Measurements from ENCODE around the gene ABCB11.
A peak's percentile ranks its signal among the peaks of the same experiment; 100 is the strongest.

The ABCB11 gene

GRCh38 chr2:169031202-169031601 is at the start of gene ABCB11:
Gene ABCB11, minus strand, starts transcription at chr2:169031324. Its CDS starts 13,199 bp downstream, at chr2:169018125.
- no peak within 1 kb of the TSS for H3K4me3 ChIP-seq (ENCODE audit: low read depth, low read length)
- no peak for DNase-seq (ENCODE audit: low read depth)
- TF ChIP-seq MYC (IDR thresholded peaks at IDR 0.05; ENCODE audit: low read depth, low read length) (no peak), POLR2A (IDR thresholded peaks at IDR 0.05; ENCODE audit: extremely low read depth, insufficient read length) (no peak)
- TF ChIP-seq, protein P1, sequence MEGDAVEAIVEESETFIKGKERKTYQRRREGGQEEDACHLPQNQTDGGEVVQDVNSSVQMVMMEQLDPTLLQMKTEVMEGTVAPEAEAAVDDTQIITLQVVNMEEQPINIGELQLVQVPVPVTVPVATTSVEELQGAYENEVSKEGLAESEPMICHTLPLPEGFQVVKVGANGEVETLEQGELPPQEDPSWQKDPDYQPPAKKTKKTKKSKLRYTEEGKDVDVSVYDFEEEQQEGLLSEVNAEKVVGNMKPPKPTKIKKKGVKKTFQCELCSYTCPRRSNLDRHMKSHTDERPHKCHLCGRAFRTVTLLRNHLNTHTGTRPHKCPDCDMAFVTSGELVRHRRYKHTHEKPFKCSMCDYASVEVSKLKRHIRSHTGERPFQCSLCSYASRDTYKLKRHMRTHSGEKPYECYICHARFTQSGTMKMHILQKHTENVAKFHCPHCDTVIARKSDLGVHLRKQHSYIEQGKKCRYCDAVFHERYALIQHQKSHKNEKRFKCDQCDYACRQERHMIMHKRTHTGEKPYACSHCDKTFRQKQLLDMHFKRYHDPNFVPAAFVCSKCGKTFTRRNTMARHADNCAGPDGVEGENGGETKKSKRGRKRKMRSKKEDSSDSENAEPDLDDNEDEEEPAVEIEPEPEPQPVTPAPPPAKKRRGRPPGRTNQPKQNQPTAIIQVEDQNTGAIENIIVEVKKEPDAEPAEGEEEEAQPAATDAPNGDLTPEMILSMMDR (IDR thresholded peaks at IDR 0.05; ENCODE audit: low read depth, low read length) = no peak
- TF ChIP-seq, protein P2, sequence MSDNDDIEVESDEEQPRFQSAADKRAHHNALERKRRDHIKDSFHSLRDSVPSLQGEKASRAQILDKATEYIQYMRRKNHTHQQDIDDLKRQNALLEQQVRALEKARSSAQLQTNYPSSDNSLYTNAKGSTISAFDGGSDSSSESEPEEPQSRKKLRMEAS (IDR thresholded peaks at IDR 0.05; ENCODE audit: low read depth, low read length) = no peak

GRCh38 chr2:169080250-169081069 is 49.3 kb upstream of the ABCB11 start:
- TF ChIP-seq MYC (IDR thresholded peaks at IDR 0.05; ENCODE audit: low read depth, low read length) (no peak), POLR2A (IDR thresholded peaks at IDR 0.05; ENCODE audit: extremely low read depth, insufficient read length) (no peak)
- TF ChIP-seq, protein P2 (IDR thresholded peaks at IDR 0.05; ENCODE audit: low read depth, low read length) = peak; percentile 8; the same call in 1 of the 2 replicates
- no peak overlapping the region for H3K4me3 ChIP-seq (ENCODE audit: low read depth, low read length)
- DNase-seq (ENCODE audit: low read depth) = peak; percentile 92

DNA sequence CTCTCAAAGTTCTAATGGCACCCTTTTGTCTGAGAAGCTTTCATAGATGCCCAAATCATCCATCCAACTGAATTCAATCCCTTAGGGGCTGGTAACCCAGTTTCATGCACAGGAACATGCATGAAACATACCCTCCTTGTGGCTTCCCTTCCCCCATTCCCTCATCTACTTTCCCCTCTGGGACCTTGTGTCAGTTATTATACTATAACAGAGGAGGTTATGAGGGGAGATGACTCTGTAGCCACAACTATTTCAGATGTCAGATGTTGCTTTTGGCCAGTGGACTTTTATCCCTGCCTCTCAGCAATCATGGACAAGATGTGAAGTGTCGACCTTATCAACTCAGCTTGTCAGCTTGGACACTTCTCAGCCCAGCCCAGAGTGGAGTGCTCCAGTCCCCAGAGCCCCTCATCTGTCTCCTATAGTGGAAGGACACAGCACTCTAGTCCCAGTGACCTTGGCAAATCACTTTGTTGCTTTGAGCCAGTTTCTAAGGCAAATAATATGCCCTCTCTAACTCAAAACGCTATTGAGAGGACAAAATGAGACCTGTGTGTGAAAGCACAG is 46.6 kb upstream of the ABCB11 start:
- TF ChIP-seq, protein P2 (IDR thresholded peaks at IDR 0.05; ENCODE audit: low read depth, low read length) = 0 out of 2 replicates have a peak, but pooled peaks have one; percentile 57
- peak; percentile 49 for TF ChIP-seq MYC (IDR thresholded peaks at IDR 0.05; ENCODE audit: low read depth, low read length)
- no peak for TF ChIP-seq POLR2A (IDR thresholded peaks at IDR 0.05; ENCODE audit: extremely low read depth, insufficient read length)
- peak; percentile 98 for DNase-seq (ENCODE audit: low read depth)
- peak overlapping the region; percentile 25 for H3K4me3 ChIP-seq (ENCODE audit: low read depth, low read length)

GRCh38 chr2:169073963-169074751 is 43.0 kb upstream of the ABCB11 start:
- H3K4me3 ChIP-seq (ENCODE audit: low read depth, low read length) = no peak overlapping the region
- TF ChIP-seq, protein P1 (IDR thresholded peaks at IDR 0.05; ENCODE audit: low read depth, low read length) = no peak
- TF ChIP-seq POLR2A (IDR thresholded peaks at IDR 0.05; ENCODE audit: extremely low read depth, insufficient read length) (no peak), MYC (IDR thresholded peaks at IDR 0.05; ENCODE audit: low read depth, low read length) (no peak)
- TF ChIP-seq, protein P2 (IDR thresholded peaks at IDR 0.05; ENCODE audit: low read depth, low read length) = no peak
- peak; percentile 20 for DNase-seq (ENCODE audit: low read depth)

GRCh38 chr2:169073211-169073962 is 42.3 kb upstream of the ABCB11 start:
- no peak for TF ChIP-seq POLR2A (IDR thresholded peaks at IDR 0.05; ENCODE audit: extremely low read depth, insufficient read length)
- TF ChIP-seq, protein P2 (IDR thresholded peaks at IDR 0.05; ENCODE audit: low read depth, low read length) = no peak
- TF ChIP-seq, protein P1 (IDR thresholded peaks at IDR 0.05; ENCODE audit: low read depth, low read length) = no peak
- TF ChIP-seq MYC (IDR thresholded peaks at IDR 0.05; ENCODE audit: low read depth, low read length) = no peak
- H3K4me3 ChIP-seq (ENCODE audit: low read depth, low read length) = peak overlapping the region; percentile 85
- peak; percentile 11 for DNase-seq (ENCODE audit: low read depth)
